HEK293 (cell line): ENCODE measurements around the gene SEC63.

Experiments used
- BCL11B ChIP-seq: fragments of 450-650 bp; formaldehyde crosslinking; IDR thresholded peaks from 2 replicates; pipeline ENCODE4 v1.5.1; 2016; ENCODE audit warnings: low read depth, missing biosample characterization, missing genetic modification characterization
- KLF1 ChIP-seq: fragments of 450-650 bp; formaldehyde crosslinking; IDR thresholded peaks from 2 replicates; pipeline ENCODE4 v1.5.1; 2016; ENCODE audit warnings: missing biosample characterization, missing genetic modification characterization
- KLF17 ChIP-seq: fragments of 450-650 bp; formaldehyde crosslinking; IDR thresholded peaks from 2 replicates; pipeline ENCODE4 v1.5.1; 2016; ENCODE audit warnings: missing biosample characterization, missing genetic modification characterization
- KLF9 ChIP-seq: fragments of 450-650 bp; formaldehyde crosslinking; IDR thresholded peaks from 2 replicates; pipeline ENCODE4 v1.5.1; 2016; ENCODE audit warnings: missing biosample characterization, missing genetic modification characterization, low read depth
- MEIS1 ChIP-seq: sonication (generic); formaldehyde crosslinking; IDR thresholded peaks from 2 replicates; pipeline ENCODE4 v1.8.1; 2022; ENCODE audit warnings: missing genetic modification reagents, mild to moderate bottlenecking, borderline replicate concordance
- MYNN ChIP-seq: fragments of 450-650 bp; formaldehyde crosslinking; IDR thresholded peaks from 2 replicates; pipeline ENCODE4 v1.5.1; 2016; ENCODE audit warnings: missing biosample characterization, missing genetic modification characterization, borderline replicate concordance
- PATZ1 ChIP-seq: fragments of 450-650 bp; formaldehyde crosslinking; IDR thresholded peaks from 2 replicates; pipeline ENCODE4 v1.5.1; 2016; ENCODE audit warnings: missing biosample characterization, missing genetic modification characterization
- PRDM4 ChIP-seq: fragments of 450-650 bp; formaldehyde crosslinking; IDR thresholded peaks from 2 replicates; pipeline ENCODE4 v1.5.1; 2017; ENCODE audit warnings: missing biosample characterization, missing genetic modification characterization
- PRDM6 ChIP-seq: fragments of 450-650 bp; formaldehyde crosslinking; IDR thresholded peaks from 2 replicates; pipeline ENCODE4 v1.5.1; 2017; ENCODE audit warnings: missing biosample characterization, missing genetic modification characterization
- YY1 ChIP-seq: fragments of 450-650 bp; formaldehyde crosslinking; IDR thresholded peaks from 2 replicates; pipeline ENCODE4 v1.5.1; 2018; ENCODE audit warnings: missing biosample characterization, missing genetic modification characterization
- ZBTB11 ChIP-seq: fragments of 450-650 bp; formaldehyde crosslinking; conservative IDR thresholded peaks from 2 replicates; pipeline ENCODE4 v1.5.1; 2016; ENCODE audit warnings: low read depth, missing biosample characterization, missing genetic modification characterization
- ZBTB26 ChIP-seq: fragments of 450-650 bp; formaldehyde crosslinking; optimal IDR thresholded peaks from 2 replicates; pipeline ENCODE3; 2016; ENCODE audit warnings: missing biosample characterization, mild to moderate bottlenecking, missing genetic modification characterization
- ZNF146 ChIP-seq: fragments of 450-650 bp; formaldehyde crosslinking; IDR thresholded peaks from 2 replicates; pipeline ENCODE4 v1.5.1; 2016; ENCODE audit warnings: missing biosample characterization, missing genetic modification characterization
- ZNF2 ChIP-seq: fragments of 450-650 bp; formaldehyde crosslinking; IDR thresholded peaks from 2 replicates; pipeline ENCODE4 v1.5.1; 2016; ENCODE audit warnings: missing biosample characterization, missing genetic modification characterization
- ZNF24 ChIP-seq: fragments of 450-650 bp; formaldehyde crosslinking; IDR thresholded peaks from 2 replicates; pipeline ENCODE4 v1.5.1; 2016; ENCODE audit warnings: missing biosample characterization, missing genetic modification characterization
- ZNF324 ChIP-seq: fragments of 450-650 bp; formaldehyde crosslinking; IDR thresholded peaks from 2 replicates; pipeline ENCODE4 v1.5.1; 2016; ENCODE audit warnings: missing biosample characterization, missing genetic modification characterization
- ZNF341 ChIP-seq: fragments of 450-650 bp; formaldehyde crosslinking; IDR thresholded peaks from 2 replicates; pipeline ENCODE4; 2016; ENCODE audit warnings: low read depth, missing biosample characterization, missing genetic modification characterization
- ZNF391 ChIP-seq: fragments of 450-650 bp; formaldehyde crosslinking; IDR thresholded peaks from 2 replicates; pipeline ENCODE4 v1.5.1; 2016; ENCODE audit warnings: low read depth, missing biosample characterization, missing genetic modification characterization, borderline replicate concordance
- ZNF404 ChIP-seq: fragments of 450-650 bp; formaldehyde crosslinking; IDR thresholded peaks from 2 replicates; pipeline ENCODE4 v1.5.1; 2017; ENCODE audit warnings: missing biosample characterization, missing genetic modification characterization
- ZNF571 ChIP-seq: fragments of 450-650 bp; formaldehyde crosslinking; IDR thresholded peaks from 2 replicates; pipeline ENCODE4 v1.5.0; 2017; ENCODE audit warnings: missing biosample characterization, missing genetic modification characterization
- ZNF596 ChIP-seq: fragments of 450-650 bp; IDR thresholded peaks from 2 replicates; pipeline ENCODE4 v1.5.0; 2018; ENCODE audit warnings: missing biosample characterization, mild to moderate bottlenecking, missing genetic modification characterization, moderate library complexity
- ZNF600 ChIP-seq: fragments of 450-650 bp; formaldehyde crosslinking; IDR thresholded peaks from 2 replicates; pipeline ENCODE4 v1.5.1; 2016; ENCODE audit warnings: missing biosample characterization, missing genetic modification characterization
- ZNF792 ChIP-seq: fragments of 450-650 bp; formaldehyde crosslinking; IDR thresholded peaks from 2 replicates; pipeline ENCODE4 v1.5.1; 2016; ENCODE audit warnings: missing biosample characterization, missing genetic modification characterization
- ZSCAN5A ChIP-seq: fragments of 450-650 bp; formaldehyde crosslinking; IDR thresholded peaks from 2 replicates; pipeline ENCODE4 v1.5.1; 2016; ENCODE audit warnings: missing biosample characterization, missing genetic modification characterization
- ZXDB ChIP-seq: fragments of 450-650 bp; formaldehyde crosslinking; IDR thresholded peaks from 2 replicates; pipeline ENCODE4 v1.5.1; 2016; ENCODE audit warnings: missing biosample characterization, missing genetic modification characterization

Gene SEC63

GRCh38 chr6:107957909-107958688 is at the start of gene SEC63 (continued):
- no peak for TF ChIP-seq ZNF404 (tag by site-specific recombination)
- TF ChIP-seq KLF1, result peak; percentile 57
- TF ChIP-seq ZNF324 (tag by site-specific recombination), result peak; percentile 62
- TF ChIP-seq ZNF24 (tag by site-specific recombination), result peak; percentile 67
- TF ChIP-seq ZNF391, result peak; percentile 61
- TF ChIP-seq BCL11B (tag by site-specific recombination), result peak; percentile 20; the same call in 1 of the 2 replicates
- TF ChIP-seq ZNF596, result 0 out of 2 replicates have a peak, but pooled peaks have one; percentile 2
- TF ChIP-seq PRDM6, result no peak
- TF ChIP-seq ZNF2, result no peak
- peak; percentile 79; the same call in 1 of the 2 replicates for TF ChIP-seq ZNF792
- peak; percentile 60 for TF ChIP-seq ZNF600 (tag by site-specific recombination)
- TF ChIP-seq KLF17 (tag by site-specific recombination), result peak; percentile 56
- peak; percentile 49 for TF ChIP-seq ZBTB11 (tag by site-specific recombination)
- peak; percentile 71 for TF ChIP-seq ZXDB (tag by site-specific recombination)
- peak; percentile 82; the same call in 1 of the 2 replicates for TF ChIP-seq ZSCAN5A (tag by site-specific recombination)
- TF ChIP-seq YY1, result peak; percentile 67
- TF ChIP-seq MEIS1 (CRISPR knock-in tag), result no peak
- peak; percentile 81 for TF ChIP-seq PATZ1
- TF ChIP-seq ZNF571 (tag by site-specific recombination), result no peak
- peak; percentile 40; the same call in 1 of the 2 replicates for TF ChIP-seq PRDM4 (tag by site-specific recombination)
- peak; percentile 79 for TF ChIP-seq KLF9 (tag by site-specific recombination)
- TF ChIP-seq MYNN (tag by site-specific recombination), result 0 out of 2 replicates have a peak, but pooled peaks have one; percentile 25
- peak; percentile 75 for TF ChIP-seq ZNF341 (tag by site-specific recombination)
- peak; percentile 95 for TF ChIP-seq ZBTB26
- peak; percentile 35; the same call in 1 of the 2 replicates for TF ChIP-seq ZNF146 (tag by site-specific recombination)
